Measurements from ENCODE around the gene GNG2.

The GNG2 gene

GRCh38 chr14:51844081-51844881 is 16.1 kb upstream of the GNG2 start:
- Histone ChIP-seq H3K27ac (ENCODE audit: low read length) (no peak overlapping the region), H3K79me2 (ENCODE audit: low read length) (no peaks in the 10 kb centered on the region), H3K4me1 (ENCODE audit: low read length) (peaks cover 3% of the 10 kb centered on the region; the same call in 1 of the 2 replicates), H3K9ac (ENCODE audit: low read length) (no peak overlapping the region), H3K4me2 (ENCODE audit: low read depth, low read length) (no peak overlapping the region), H2AFZ (ENCODE audit: low read length) (no peak overlapping the region), H3F3A (ENCODE audit: insufficient read depth, low read length) (no peaks in the 10 kb centered on the region), H3K9me2 (replicated peaks; ENCODE audit: insufficient read depth, low read length) (no peaks in the 10 kb centered on the region), H3K4me3 (ENCODE audit: low read length) (no peak overlapping the region), H3K27me3 (replicated peaks; ENCODE audit: insufficient read depth, low read length) (no peaks in the 10 kb centered on the region), H3K9me3 (replicated peaks; ENCODE audit: insufficient read depth, low read length) (no peaks in the 10 kb centered on the region), H3K36me3 (replicated peaks; ENCODE audit: insufficient read depth, low read length) (no peaks in the 10 kb centered on the region), H4K20me1 (ENCODE audit: insufficient read depth, low read length) (no peaks in the 10 kb centered on the region)
- DNase-seq: no peak
- TF ChIP-seq EZH2phosphoT487 (IDR thresholded peaks at IDR 0.05; ENCODE audit: low read length): no peak
- TF ChIP-seq CTCF (IDR thresholded peaks at IDR 0.05; ENCODE audit: low read length): no peak
- TF ChIP-seq EZH2 (optimal IDR thresholded peaks at IDR 0.05; ENCODE audit: low read depth, low read length): no peak

GRCh38 chr14:51845811-51846210 is 14.6 kb upstream of the GNG2 start:
- Histone ChIP-seq H3K79me2 (ENCODE audit: low read length) (no peaks in the 10 kb centered on the region), H4K20me1 (ENCODE audit: insufficient read depth, low read length) (no peaks in the 10 kb centered on the region), H3K27ac (ENCODE audit: low read length) (peak overlapping the region; percentile 93; the same call in 1 of the 2 replicates), H3K4me1 (ENCODE audit: low read length) (peaks cover 3% of the 10 kb centered on the region; the same call in 1 of the 2 replicates), H3K4me2 (ENCODE audit: low read depth, low read length) (peak overlapping the region; percentile 73; the same call in 1 of the 2 replicates), H3K36me3 (replicated peaks; ENCODE audit: insufficient read depth, low read length) (no peaks in the 10 kb centered on the region), H3K9me2 (replicated peaks; ENCODE audit: insufficient read depth, low read length) (no peaks in the 10 kb centered on the region), H3K9ac (ENCODE audit: low read length) (no peak overlapping the region), H3K27me3 (replicated peaks; ENCODE audit: insufficient read depth, low read length) (no peaks in the 10 kb centered on the region), H3F3A (ENCODE audit: insufficient read depth, low read length) (no peaks in the 10 kb centered on the region), H3K9me3 (replicated peaks; ENCODE audit: insufficient read depth, low read length) (no peaks in the 10 kb centered on the region), H3K4me3 (ENCODE audit: low read length) (no peak overlapping the region), H2AFZ (ENCODE audit: low read length) (no peak overlapping the region)
- DNase-seq: no peak
- no peak for TF ChIP-seq EZH2 (optimal IDR thresholded peaks at IDR 0.05; ENCODE audit: low read depth, low read length)
- TF ChIP-seq CTCF (IDR thresholded peaks at IDR 0.05; ENCODE audit: low read length): no peak
- no peak for TF ChIP-seq EZH2phosphoT487 (IDR thresholded peaks at IDR 0.05; ENCODE audit: low read length)

GRCh38 chr14:51846631-51847488 is 13.6 kb upstream of the GNG2 start:
- H3K27ac ChIP-seq (ENCODE audit: low read length): peak overlapping the region; percentile 93
- peak overlapping the region; percentile 73 for H3K4me2 ChIP-seq (ENCODE audit: low read depth, low read length)
- H2AFZ ChIP-seq (ENCODE audit: low read length): peak overlapping the region; percentile 42
- DNase-seq: peak; percentile 58
- TF ChIP-seq CTCF (IDR thresholded peaks at IDR 0.05; ENCODE audit: low read length) (no peak), EZH2phosphoT487 (IDR thresholded peaks at IDR 0.05; ENCODE audit: low read length) (no peak), EZH2 (optimal IDR thresholded peaks at IDR 0.05; ENCODE audit: low read depth, low read length) (no peak)
- no peaks in the 10 kb centered on the region for H3K27me3 ChIP-seq (replicated peaks; ENCODE audit: insufficient read depth, low read length)
- peaks cover 3% of the 10 kb centered on the region; the same call in 1 of the 2 replicates for H3K4me1 ChIP-seq (ENCODE audit: low read length)
- no peaks in the 10 kb centered on the region for H4K20me1 ChIP-seq (ENCODE audit: insufficient read depth, low read length)
- H3K4me3 ChIP-seq (ENCODE audit: low read length): peak overlapping the region; percentile 69
- no peaks in the 10 kb centered on the region for H3F3A ChIP-seq (ENCODE audit: insufficient read depth, low read length)
- H3K9me3 ChIP-seq (replicated peaks; ENCODE audit: insufficient read depth, low read length): no peaks in the 10 kb centered on the region
- no peaks in the 10 kb centered on the region for H3K79me2 ChIP-seq (ENCODE audit: low read length)
- peak overlapping the region; percentile 79 for H3K9ac ChIP-seq (ENCODE audit: low read length)
- H3K36me3 ChIP-seq (replicated peaks; ENCODE audit: insufficient read depth, low read length): no peaks in the 10 kb centered on the region
- H3K9me2 ChIP-seq (replicated peaks; ENCODE audit: insufficient read depth, low read length): no peaks in the 10 kb centered on the region

All from MM.1S (cell line).